Dermis microvascular lymphatic vessel endothelial cell (primary cell): ENCODE results near the gene SDC1. TPM values are rescaled to one million over a fixed set of nuclear protein-coding genes. Genes with fewer than 3 reads are reported as not detected.

ENCODE experiments used
- total RNA-seq: library from RNA; depleted of rRNA; stranded (reverse); fragments of >200 nt; gene quantifications from 2 replicates; pipeline ENCODE4 v1.2.1, GENCODE V29; 2014

SDC1 gene
- total RNA-seq, 1 donor from 2014 or later: 2.6 TPM

Other genes with a start within 250 kb of the SDC1 start
- gene WDR35, start 235.0 kb downstream of the SDC1 start, total RNA-seq: 5.0 and 6.1 TPM in 2 replicates
- 1.0 and 1.4 TPM in 2 replicates for gene MATN3, start 212.5 kb downstream of the SDC1 start, total RNA-seq
- gene LAPTM4A, start 173.5 kb downstream of the SDC1 start, total RNA-seq: 101 and 182 TPM in 2 replicates
- gene PUM2, start 125.7 kb upstream of the SDC1 start, total RNA-seq: 33.6 and 58.5 TPM in 2 replicates
- gene RHOB, start 221.9 kb upstream of the SDC1 start, total RNA-seq: 291 and 515 TPM in 2 replicates